CD14-positive monocyte (primary cell): ENCODE measurements around the gene RGL3. TPM values are rescaled to one million over a fixed set of nuclear protein-coding genes. Genes with fewer than 3 reads are reported as not detected.
"Not testable (repeated sequence)": the region's sequence is repeated elsewhere in the genome, so short reads cannot be mapped to it uniquely, and the experiment has no call there.

Experiments used
- DNase-seq, 3 donors: peaks; one replicate each; pipeline ENCODE4 v3.0.0-alpha.2; 2011 to 2022
- H2AFZ ChIP-seq: 2 replicates; pipeline ENCODE4 v1.6.0; 2012; ENCODE audit warnings: mild to moderate bottlenecking, low read depth, low read length, inconsistent platforms; ENCODE audit not compliant: insufficient read depth, poor library complexity, severe bottlenecking
- H3K27ac ChIP-seq, 2 donors: 1 replicate in 1 of 2; 2 replicates in 1 of 2; pipeline ENCODE4 v1.5.1; 2012 to 2013; ENCODE audit warnings: low read length in 2 of 2, control low read depth in 1 of 2, inconsistent platforms in 1 of 2, low read depth in 1 of 2, mild to moderate bottlenecking in 1 of 2
- H3K27me3 ChIP-seq, 2 donors: one replicate each; pipeline versions ENCODE4 v1.6.0 to v1.6.1; 2011 to 2013; ENCODE audit warnings: low read length in 2 of 2; ENCODE audit not compliant: control insufficient read depth in 2 of 2, insufficient read depth in 2 of 2
- H3K36me3 ChIP-seq, 2 donors: replicated peaks in 1 of 2; 1 replicate in 1 of 2; 2 replicates in 1 of 2; pipeline versions ENCODE4 v1.5.1 to v1.6.1; 2012 to 2013; ENCODE audit warnings: low read length in 2 of 2, control low read depth in 1 of 2, inconsistent platforms in 1 of 2, mild to moderate bottlenecking in 1 of 2; ENCODE audit not compliant: insufficient read depth in 2 of 2, control insufficient read depth in 1 of 2
- H3K4me1 ChIP-seq, 2 donors: 1 replicate in 1 of 2; 2 replicates in 1 of 2; pipeline versions ENCODE4 v1.5.1 to v1.6.1; 2012 to 2013; ENCODE audit warnings: low read length in 2 of 2, control low read depth in 1 of 2, inconsistent platforms in 1 of 2, mild to moderate bottlenecking in 1 of 2, moderate library complexity in 1 of 2; ENCODE audit not compliant: insufficient read depth in 2 of 2, control insufficient read depth in 1 of 2
- H3K4me2 ChIP-seq: replicated peaks from 2 replicates; pipeline ENCODE3; 2012; ENCODE audit warnings: low read length, moderate library complexity, mild to moderate bottlenecking; ENCODE audit not compliant: poor library complexity, severe bottlenecking; ENCODE audit errors: extremely low read depth
- H3K4me3 ChIP-seq, 3 experiments: fragments of 200-600 bp in 1 of 3; sonication (generic) in 1 of 3; replicated peaks in 1 of 3; 1 replicate in 2 of 3; 2 replicates in 1 of 3; pipeline ENCODE4 v1.5.1; 2011 to 2013; ENCODE audit warnings: low read length in 3 of 3, mild to moderate bottlenecking in 3 of 3, control low read depth in 2 of 3, low read depth in 2 of 3, inconsistent platforms in 1 of 3, moderate library complexity in 1 of 3
- H3K79me2 ChIP-seq: 2 replicates; pipeline ENCODE4 v1.6.0; 2012; ENCODE audit warnings: mild to moderate bottlenecking, control low read depth, inconsistent platforms, low read length, moderate library complexity; ENCODE audit not compliant: insufficient read depth
- H3K9ac ChIP-seq: 2 replicates; pipeline ENCODE4 v1.6.0; 2017; ENCODE audit warnings: low read length, mild to moderate bottlenecking; ENCODE audit not compliant: insufficient read depth, poor library complexity, severe bottlenecking
- H3K9me3 ChIP-seq, 2 donors: replicated peaks in 1 of 2; 1 replicate in 1 of 2; 2 replicates in 1 of 2; pipeline versions ENCODE4 v1.5.1 to v1.6.1; 2012 to 2013; ENCODE audit warnings: low read length in 2 of 2, control low read depth in 1 of 2; ENCODE audit not compliant: control insufficient read depth in 1 of 2, insufficient read depth in 1 of 2
- H4K20me1 ChIP-seq: 2 replicates; pipeline ENCODE4 v1.6.0; 2012; ENCODE audit warnings: mild to moderate bottlenecking, low read length, control low read depth, moderate library complexity; ENCODE audit not compliant: insufficient read depth
- H3K27ac Mint-ChIP-seq, 7 donors: one replicate each; pipeline ENCODE4 v1.8.0; 2020; ENCODE audit warnings: mild to moderate bottlenecking in 7 of 7, mixed read lengths in 7 of 7, moderate library complexity in 6 of 7, inconsistent platforms in 2 of 7
- H3K27me3 Mint-ChIP-seq, 3 donors: one replicate each; pipeline ENCODE4 v1.8.0; 2021 to 2022; ENCODE audit warnings: low read depth in 3 of 3, mild to moderate bottlenecking in 3 of 3, mixed read lengths in 3 of 3, moderate library complexity in 3 of 3, inconsistent platforms in 1 of 3
- H3K36me3 Mint-ChIP-seq, 2 donors: one replicate each; pipeline ENCODE4 v1.8.0; 2020; ENCODE audit warnings: mixed read lengths in 2 of 2, inconsistent platforms in 1 of 2, mild to moderate bottlenecking in 1 of 2
- H3K4me1 Mint-ChIP-seq: one replicate; pipeline ENCODE4 v1.8.0; 2020; ENCODE audit warnings: mild to moderate bottlenecking, mixed read lengths
- H3K4me3 Mint-ChIP-seq, 2 donors: one replicate each; pipeline ENCODE4 v1.8.0; 2020; ENCODE audit warnings: mild to moderate bottlenecking in 2 of 2, mixed read lengths in 2 of 2, moderate library complexity in 1 of 2
- H3K9me3 Mint-ChIP-seq, 7 donors: one replicate each; pipeline ENCODE4 v1.8.0; 2020 to 2022; ENCODE audit warnings: mixed read lengths in 7 of 7, mild to moderate bottlenecking in 6 of 7, moderate library complexity in 6 of 7, inconsistent platforms in 2 of 7
- CTCF ChIP-seq: fragments of 200-600 bp; IDR thresholded peaks from one replicate; pipeline ENCODE4 v1.8.0; 2022; ENCODE audit warnings: antibody characterized with exemption, mild to moderate bottlenecking
- WGBS: methylation state at CpG from one replicate; pipeline ENCODE4 v1.1.5; 2013; ENCODE audit warnings: missing lambda C conversion rate; ENCODE audit not compliant: insufficient coverage; 5-methylcytosine and 5-hydroxymethylcytosine counted together
- intact Hi-C, 2 donors: fragments of 100-400 bp; cut with micrococcal nuclease; formaldehyde crosslinking; loops; one replicate each; pipeline versions ENCODE4 v1.15.0 to v1.15.1; 2023
- polyA plus RNA-seq, 3 donors: library from polyadenylated mRNA; depleted of rRNA in 1 of 3; unstranded in 2 of 3; stranded (reverse) in 1 of 3; fragments of 300-500 nt in 2 of 3; fragments of >200 nt in 1 of 3; fragmentation: Illumina TruSeq in 2 of 3; gene quantifications; 1 replicate in 2 of 3; 2 replicates in 1 of 3; pipeline ENCODE4 v1.2.3, GENCODE V29; 2012 to 2021

Gene RGL3
- polyA plus RNA-seq, 3 donors = 1.7 TPM; not detected in 2

- peaks cover 0 to 3% (median 0%) of the 10 kb centered on the region in 7 donors for H3K9me3 Mint-ChIP-seq
- Histone ChIP-seq H3K9ac (peak within 1 kb of the TSS; percentile 65), H3K4me2 (peak within 1 kb of the TSS; percentile 97), H2AFZ (peak within 1 kb of the TSS; percentile 100), H3K4me1 (peaks cover 17 to 20% of the 10 kb centered on the region in 2 donors), H3K4me3 (peak within 1 kb of the TSS; percentile 61 to 82 (median 77)), H4K20me1 (no peaks in the 10 kb centered on the region), H3K79me2 (peaks cover 23% of the 10 kb centered on the region), H3K36me3 (peaks cover 20 to 26% of the 10 kb centered on the region in 2 donors), H3K27me3 (no peaks in the 10 kb centered on the region), H3K27ac (peak within 1 kb of the TSS; percentile 63 to 82), H3K9me3 (no peaks in the 10 kb centered on the region)
- TF ChIP-seq CTCF = peak; percentile 97
- H3K27ac Mint-ChIP-seq = peak within 1 kb of the TSS; percentile 96 to 99 (median 97)
- peaks cover 21% of the 10 kb centered on the region for H3K4me1 Mint-ChIP-seq
- under 1% methylated on average over 53 of the region's 53 CpGs for WGBS
- H3K4me3 Mint-ChIP-seq = peak within 1 kb of the TSS; percentile 98 to 100
- DNase-seq = peak; percentile 99 to 100 (median 99)
- H3K27me3 Mint-ChIP-seq = peaks cover 0 to 6% (median 2%) of the 10 kb centered on the region in 3 donors
- H3K36me3 Mint-ChIP-seq = peaks cover 18 to 37% of the 10 kb centered on the region in 2 donors
- intact Hi-C loops = loop anchor here in 1 of 2 donors (2.0 kb wide), 1 partner anchor 52 kb away; no protein-coding TSS in a partner anchor
Observed at GRCh38 chr19:11435057-11435832, 16.1 kb upstream of the RGL3 start, which contains the start of the genes ODAD3 and PRKCSH. ODAD3 (minus strand) TSS chr19:11435121; CDS start chr19:11435016, 105 bp downstream. PRKCSH (plus strand) TSS chr19:11435635; CDS start chr19:11436118, 483 bp downstream.

- Histone ChIP-seq H3K27me3 (no peaks in the 10 kb centered on the region), H3K27ac (peak overlapping the region; percentile 63 to 82), H4K20me1 (no peaks in the 10 kb centered on the region), H3K4me2 (peak overlapping the region; percentile 97), H3K79me2 (peaks cover 23% of the 10 kb centered on the region), H2AFZ (peak overlapping the region; percentile 100), H3K4me3 (peak overlapping the region; percentile 7 to 82 (median 61)), H3K4me1 (peaks cover 17 to 20% of the 10 kb centered on the region in 2 donors), H3K36me3 (peaks cover 17 to 20% of the 10 kb centered on the region in 2 donors), H3K9ac (peak overlapping the region; percentile 33), H3K9me3 (no peaks in the 10 kb centered on the region)
- peak overlapping the region; percentile 91 to 99 (median 97) for H3K27ac Mint-ChIP-seq
- H3K9me3 Mint-ChIP-seq = peaks cover 0 to 3% (median 0%) of the 10 kb centered on the region in 7 donors
- peak overlapping the region; percentile 98 to 100 for H3K4me3 Mint-ChIP-seq
- peaks cover 0 to 8% (median 3%) of the 10 kb centered on the region in 3 donors for H3K27me3 Mint-ChIP-seq
- WGBS = 20% methylated on average over 9 of the region's 9 CpGs
- DNase-seq = no peak
- intact Hi-C loops = loop anchor here in 1 of 2 donors (2.0 kb wide), 1 partner anchor 52 kb away; no protein-coding TSS in a partner anchor
- peaks cover 16 to 32% of the 10 kb centered on the region in 2 donors for H3K36me3 Mint-ChIP-seq
- TF ChIP-seq CTCF = no peak
- peaks cover 21% of the 10 kb centered on the region for H3K4me1 Mint-ChIP-seq
Observed at GRCh38 chr19:11434703-11435056, 15.6 kb upstream of the RGL3 start.

GRCh38 chr19:11433526-11433925 lies 14.4 kb upstream of the RGL3 start:
- H3K27me3 ChIP-seq, H3K4me2 ChIP-seq, H3K9me3 ChIP-seq, H2AFZ ChIP-seq, H3K27me3 Mint-ChIP-seq, H3K4me3 ChIP-seq, H3K4me3 Mint-ChIP-seq, H3K9ac ChIP-seq, intact Hi-C loops, DNase-seq, H4K20me1 ChIP-seq, H3K27ac ChIP-seq, H3K27ac Mint-ChIP-seq, H3K9me3 Mint-ChIP-seq: not testable (repeated sequence)
- 80% methylated on average over 1 of the region's 3 CpGs for WGBS
- Mint-ChIP-seq H3K36me3 (peaks cover 11 to 24% of the 10 kb centered on the region in 2 donors), H3K4me1 (peaks cover 21% of the 10 kb centered on the region)
- Histone ChIP-seq H3K4me1 (peaks cover 17 to 20% of the 10 kb centered on the region in 2 donors), H3K79me2 (peaks cover 23% of the 10 kb centered on the region), H3K36me3 (peaks cover 10 to 12% of the 10 kb centered on the region in 2 donors)
